ENCODE measurements around the gene WDR73. TPM values are rescaled to one million over a fixed set of nuclear protein-coding genes. Genes with fewer than 3 reads are reported as not detected.

Gene WDR73
- total and polyA plus RNA-seq, 9 of the 15 experiments (the other 6 are each of a cell fraction or from before 2014, with no cell fraction given) = 9.2 to 25.4 (median 21.7) TPM

DNA sequence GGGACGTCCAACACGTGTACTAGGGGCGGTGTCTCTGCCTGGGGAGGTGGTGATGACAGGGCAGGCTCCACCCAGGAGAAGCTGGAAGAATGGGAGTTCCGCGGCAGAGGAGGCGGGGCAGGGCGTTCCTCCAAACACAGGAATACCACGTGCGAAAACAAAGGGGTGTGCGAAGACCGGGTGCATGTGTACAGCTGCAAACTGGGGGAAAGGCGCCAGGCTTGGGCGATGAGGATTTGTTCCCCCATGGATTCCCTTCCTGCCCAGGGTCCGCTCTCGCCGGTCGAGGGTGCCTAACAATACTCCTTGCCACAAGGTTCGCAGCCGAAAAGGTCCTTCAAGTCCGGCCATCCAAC is 53.8 kb downstream of the WDR73 start (continued):
- TF ChIP-seq, protein P1, sequence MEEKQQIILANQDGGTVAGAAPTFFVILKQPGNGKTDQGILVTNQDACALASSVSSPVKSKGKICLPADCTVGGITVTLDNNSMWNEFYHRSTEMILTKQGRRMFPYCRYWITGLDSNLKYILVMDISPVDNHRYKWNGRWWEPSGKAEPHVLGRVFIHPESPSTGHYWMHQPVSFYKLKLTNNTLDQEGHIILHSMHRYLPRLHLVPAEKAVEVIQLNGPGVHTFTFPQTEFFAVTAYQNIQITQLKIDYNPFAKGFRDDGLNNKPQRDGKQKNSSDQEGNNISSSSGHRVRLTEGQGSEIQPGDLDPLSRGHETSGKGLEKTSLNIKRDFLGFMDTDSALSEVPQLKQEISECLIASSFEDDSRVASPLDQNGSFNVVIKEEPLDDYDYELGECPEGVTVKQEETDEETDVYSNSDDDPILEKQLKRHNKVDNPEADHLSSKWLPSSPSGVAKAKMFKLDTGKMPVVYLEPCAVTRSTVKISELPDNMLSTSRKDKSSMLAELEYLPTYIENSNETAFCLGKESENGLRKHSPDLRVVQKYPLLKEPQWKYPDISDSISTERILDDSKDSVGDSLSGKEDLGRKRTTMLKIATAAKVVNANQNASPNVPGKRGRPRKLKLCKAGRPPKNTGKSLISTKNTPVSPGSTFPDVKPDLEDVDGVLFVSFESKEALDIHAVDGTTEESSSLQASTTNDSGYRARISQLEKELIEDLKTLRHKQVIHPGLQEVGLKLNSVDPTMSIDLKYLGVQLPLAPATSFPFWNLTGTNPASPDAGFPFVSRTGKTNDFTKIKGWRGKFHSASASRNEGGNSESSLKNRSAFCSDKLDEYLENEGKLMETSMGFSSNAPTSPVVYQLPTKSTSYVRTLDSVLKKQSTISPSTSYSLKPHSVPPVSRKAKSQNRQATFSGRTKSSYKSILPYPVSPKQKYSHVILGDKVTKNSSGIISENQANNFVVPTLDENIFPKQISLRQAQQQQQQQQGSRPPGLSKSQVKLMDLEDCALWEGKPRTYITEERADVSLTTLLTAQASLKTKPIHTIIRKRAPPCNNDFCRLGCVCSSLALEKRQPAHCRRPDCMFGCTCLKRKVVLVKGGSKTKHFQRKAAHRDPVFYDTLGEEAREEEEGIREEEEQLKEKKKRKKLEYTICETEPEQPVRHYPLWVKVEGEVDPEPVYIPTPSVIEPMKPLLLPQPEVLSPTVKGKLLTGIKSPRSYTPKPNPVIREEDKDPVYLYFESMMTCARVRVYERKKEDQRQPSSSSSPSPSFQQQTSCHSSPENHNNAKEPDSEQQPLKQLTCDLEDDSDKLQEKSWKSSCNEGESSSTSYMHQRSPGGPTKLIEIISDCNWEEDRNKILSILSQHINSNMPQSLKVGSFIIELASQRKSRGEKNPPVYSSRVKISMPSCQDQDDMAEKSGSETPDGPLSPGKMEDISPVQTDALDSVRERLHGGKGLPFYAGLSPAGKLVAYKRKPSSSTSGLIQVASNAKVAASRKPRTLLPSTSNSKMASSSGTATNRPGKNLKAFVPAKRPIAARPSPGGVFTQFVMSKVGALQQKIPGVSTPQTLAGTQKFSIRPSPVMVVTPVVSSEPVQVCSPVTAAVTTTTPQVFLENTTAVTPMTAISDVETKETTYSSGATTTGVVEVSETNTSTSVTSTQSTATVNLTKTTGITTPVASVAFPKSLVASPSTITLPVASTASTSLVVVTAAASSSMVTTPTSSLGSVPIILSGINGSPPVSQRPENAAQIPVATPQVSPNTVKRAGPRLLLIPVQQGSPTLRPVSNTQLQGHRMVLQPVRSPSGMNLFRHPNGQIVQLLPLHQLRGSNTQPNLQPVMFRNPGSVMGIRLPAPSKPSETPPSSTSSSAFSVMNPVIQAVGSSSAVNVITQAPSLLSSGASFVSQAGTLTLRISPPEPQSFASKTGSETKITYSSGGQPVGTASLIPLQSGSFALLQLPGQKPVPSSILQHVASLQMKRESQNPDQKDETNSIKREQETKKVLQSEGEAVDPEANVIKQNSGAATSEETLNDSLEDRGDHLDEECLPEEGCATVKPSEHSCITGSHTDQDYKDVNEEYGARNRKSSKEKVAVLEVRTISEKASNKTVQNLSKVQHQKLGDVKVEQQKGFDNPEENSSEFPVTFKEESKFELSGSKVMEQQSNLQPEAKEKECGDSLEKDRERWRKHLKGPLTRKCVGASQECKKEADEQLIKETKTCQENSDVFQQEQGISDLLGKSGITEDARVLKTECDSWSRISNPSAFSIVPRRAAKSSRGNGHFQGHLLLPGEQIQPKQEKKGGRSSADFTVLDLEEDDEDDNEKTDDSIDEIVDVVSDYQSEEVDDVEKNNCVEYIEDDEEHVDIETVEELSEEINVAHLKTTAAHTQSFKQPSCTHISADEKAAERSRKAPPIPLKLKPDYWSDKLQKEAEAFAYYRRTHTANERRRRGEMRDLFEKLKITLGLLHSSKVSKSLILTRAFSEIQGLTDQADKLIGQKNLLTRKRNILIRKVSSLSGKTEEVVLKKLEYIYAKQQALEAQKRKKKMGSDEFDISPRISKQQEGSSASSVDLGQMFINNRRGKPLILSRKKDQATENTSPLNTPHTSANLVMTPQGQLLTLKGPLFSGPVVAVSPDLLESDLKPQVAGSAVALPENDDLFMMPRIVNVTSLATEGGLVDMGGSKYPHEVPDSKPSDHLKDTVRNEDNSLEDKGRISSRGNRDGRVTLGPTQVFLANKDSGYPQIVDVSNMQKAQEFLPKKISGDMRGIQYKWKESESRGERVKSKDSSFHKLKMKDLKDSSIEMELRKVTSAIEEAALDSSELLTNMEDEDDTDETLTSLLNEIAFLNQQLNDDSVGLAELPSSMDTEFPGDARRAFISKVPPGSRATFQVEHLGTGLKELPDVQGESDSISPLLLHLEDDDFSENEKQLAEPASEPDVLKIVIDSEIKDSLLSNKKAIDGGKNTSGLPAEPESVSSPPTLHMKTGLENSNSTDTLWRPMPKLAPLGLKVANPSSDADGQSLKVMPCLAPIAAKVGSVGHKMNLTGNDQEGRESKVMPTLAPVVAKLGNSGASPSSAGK (IDR thresholded peaks at IDR 0.05) = peak; percentile 98
- TF ChIP-seq ZNF766 (CRISPR knock-in tag; conservative IDR thresholded peaks at IDR 0.05) (no peak), YY1 (IDR thresholded peaks at IDR 0.05; ENCODE audit: borderline replicate concordance in 1 of 3, control insufficient read depth in 1 of 3, extremely low read depth in 1 of 3, insufficient read depth in 3 of 3, insufficient read length in 1 of 3, insufficient replicate concordance in 2 of 3, low read depth in 1 of 3, low read length in 2 of 3) (no peak), SAP30 (IDR thresholded peaks at IDR 0.05; ENCODE audit: borderline replicate concordance, insufficient read depth, low read depth, low read length, poor library complexity, severe bottlenecking) (peak; percentile 98), FOXK2 (conservative IDR thresholded peaks at IDR 0.05 in 1 of 2, IDR thresholded peaks at IDR 0.05 in 1 of 2; ENCODE audit: low read depth in 2 of 2) (peak; percentile 88 to 90), RAD51 (IDR thresholded peaks at IDR 0.05; ENCODE audit: borderline replicate concordance, low read depth) (no peak), CREM (IDR thresholded peaks at IDR 0.05; ENCODE audit: low read depth) (peak; percentile 33; the same call in 1 of the 2 replicates), MCM2 (IDR thresholded peaks at IDR 0.05; ENCODE audit: low read depth) (no peak)
- TF ChIP-seq, protein P2, sequence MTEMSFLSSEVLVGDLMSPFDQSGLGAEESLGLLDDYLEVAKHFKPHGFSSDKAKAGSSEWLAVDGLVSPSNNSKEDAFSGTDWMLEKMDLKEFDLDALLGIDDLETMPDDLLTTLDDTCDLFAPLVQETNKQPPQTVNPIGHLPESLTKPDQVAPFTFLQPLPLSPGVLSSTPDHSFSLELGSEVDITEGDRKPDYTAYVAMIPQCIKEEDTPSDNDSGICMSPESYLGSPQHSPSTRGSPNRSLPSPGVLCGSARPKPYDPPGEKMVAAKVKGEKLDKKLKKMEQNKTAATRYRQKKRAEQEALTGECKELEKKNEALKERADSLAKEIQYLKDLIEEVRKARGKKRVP (CRISPR knock-in tag; IDR thresholded peaks at IDR 0.05) = no peak
- TF ChIP-seq, protein P3, sequence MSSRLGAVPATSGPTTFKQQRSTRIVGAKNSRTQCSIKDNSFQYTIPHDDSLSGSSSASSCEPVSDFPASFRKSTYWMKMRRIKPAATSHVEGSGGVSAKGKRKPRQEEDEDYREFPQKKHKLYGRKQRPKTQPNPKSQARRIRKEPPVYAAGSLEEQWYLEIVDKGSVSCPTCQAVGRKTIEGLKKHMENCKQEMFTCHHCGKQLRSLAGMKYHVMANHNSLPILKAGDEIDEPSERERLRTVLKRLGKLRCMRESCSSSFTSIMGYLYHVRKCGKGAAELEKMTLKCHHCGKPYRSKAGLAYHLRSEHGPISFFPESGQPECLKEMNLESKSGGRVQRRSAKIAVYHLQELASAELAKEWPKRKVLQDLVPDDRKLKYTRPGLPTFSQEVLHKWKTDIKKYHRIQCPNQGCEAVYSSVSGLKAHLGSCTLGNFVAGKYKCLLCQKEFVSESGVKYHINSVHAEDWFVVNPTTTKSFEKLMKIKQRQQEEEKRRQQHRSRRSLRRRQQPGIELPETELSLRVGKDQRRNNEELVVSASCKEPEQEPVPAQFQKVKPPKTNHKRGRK (tag; IDR thresholded peaks at IDR 0.05) = no peak
- TF ChIP-seq, protein P4, sequence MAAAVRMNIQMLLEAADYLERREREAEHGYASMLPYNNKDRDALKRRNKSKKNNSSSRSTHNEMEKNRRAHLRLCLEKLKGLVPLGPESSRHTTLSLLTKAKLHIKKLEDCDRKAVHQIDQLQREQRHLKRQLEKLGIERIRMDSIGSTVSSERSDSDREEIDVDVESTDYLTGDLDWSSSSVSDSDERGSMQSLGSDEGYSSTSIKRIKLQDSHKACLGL (CRISPR knock-in tag; IDR thresholded peaks at IDR 0.05; ENCODE audit: borderline replicate concordance, poor library complexity, severe bottlenecking) = peak; percentile 64
